Kidney epithelial cell (primary cell): ENCODE data around the gene ZBTB38. TPM values are rescaled to one million over a fixed set of nuclear protein-coding genes. Genes with fewer than 3 reads are reported as not detected.

Source experiments
- DNase-seq: peaks from one replicate; pipeline ENCODE4 v3.0.0-alpha.2; 2010; ENCODE audit warnings: low read depth
- H3K27me3 ChIP-seq: 2 replicates; pipeline ENCODE4 v1.6.0; 2011; ENCODE audit warnings: low read length; ENCODE audit not compliant: control insufficient read depth, insufficient read depth
- H3K36me3 ChIP-seq: 2 replicates; pipeline ENCODE4 v1.5.1; 2011; ENCODE audit warnings: low read length; ENCODE audit not compliant: control insufficient read depth, insufficient read depth
- H3K4me3 ChIP-seq: 2 replicates; pipeline ENCODE4 v1.5.1; 2011; ENCODE audit warnings: low read depth, mild to moderate bottlenecking, control low read depth, low read length
- CTCF ChIP-seq: IDR thresholded peaks from 2 replicates; pipeline ENCODE4 v1.5.1; 2011; ENCODE audit warnings: mild to moderate bottlenecking, moderate library complexity, low read length, control low read depth, inconsistent platforms; ENCODE audit not compliant: insufficient read depth, poor library complexity, severe bottlenecking
- total RNA-seq: library from RNA; depleted of rRNA; stranded (reverse); fragments of >200 nt; gene quantifications from 2 replicates; pipeline ENCODE4 v1.2.3, GENCODE V29; 2015

Gene ZBTB38
- total RNA-seq, 1 donor from 2014 or later, result 87.0 TPM

GRCh38 chr3:141326123-141326522 is 42.2 kb upstream of the ZBTB38 start:
- DNase-seq, result no peak
- Histone ChIP-seq H3K27me3 (no peaks in the 10 kb centered on the region), H3K4me3 (peak overlapping the region; percentile 51), H3K36me3 (no peaks in the 10 kb centered on the region)
- TF ChIP-seq CTCF, result no peak

GRCh38 chr3:141326626-141327025 is 41.7 kb upstream of the ZBTB38 start:
- no peak for DNase-seq
- no peak for TF ChIP-seq CTCF
- H3K4me3 ChIP-seq, result peak overlapping the region; percentile 51
- no peaks in the 10 kb centered on the region for H3K36me3 ChIP-seq
- no peaks in the 10 kb centered on the region for H3K27me3 ChIP-seq

GRCh38 chr3:141328286-141329166 is 39.8 kb upstream of the ZBTB38 start:
- no peak for DNase-seq
- H3K4me3 ChIP-seq, result no peak overlapping the region
- no peaks in the 10 kb centered on the region for H3K36me3 ChIP-seq
- no peaks in the 10 kb centered on the region for H3K27me3 ChIP-seq
- TF ChIP-seq CTCF, result no peak

GRCh38 chr3:141330235-141330634 is 38.1 kb upstream of the ZBTB38 start:
- no peak for TF ChIP-seq CTCF
- H3K4me3 ChIP-seq, result no peak overlapping the region
- no peaks in the 10 kb centered on the region for H3K36me3 ChIP-seq
- DNase-seq, result no peak
- no peaks in the 10 kb centered on the region for H3K27me3 ChIP-seq

GRCh38 chr3:141330718-141331376 is 37.5 kb upstream of the ZBTB38 start:
- TF ChIP-seq CTCF, result no peak
- H3K4me3 ChIP-seq, result no peak overlapping the region
- no peaks in the 10 kb centered on the region for H3K27me3 ChIP-seq
- H3K36me3 ChIP-seq, result no peaks in the 10 kb centered on the region
- no peak for DNase-seq
